ENCODE data around the gene ZMAT5.
"Not testable (repeated sequence)": the region's sequence is repeated elsewhere in the genome, so short reads cannot be mapped to it uniquely, and the experiment has no call there.

ZMAT5 gene

DNA sequence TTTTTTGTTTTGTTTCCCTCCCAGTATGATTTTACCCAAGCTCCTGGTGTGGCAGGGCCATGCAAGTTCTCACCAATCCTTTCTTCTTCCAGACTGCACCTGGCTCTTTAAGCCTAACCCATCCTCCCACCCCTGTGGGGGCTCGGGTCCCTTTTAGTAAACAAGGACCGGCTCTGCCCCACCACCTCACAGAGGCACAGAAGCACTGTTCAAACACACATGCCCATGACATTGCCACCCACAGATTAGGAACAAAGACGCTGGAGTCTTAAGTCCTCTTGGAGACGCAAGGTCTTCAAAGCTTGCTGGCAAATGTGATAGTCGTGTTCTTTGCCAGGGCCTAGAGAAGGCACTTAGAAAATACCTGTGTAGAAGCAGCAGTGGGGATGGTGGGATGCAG, 19.2 kb upstream of the ZMAT5 start:
- DNase-seq (ENCODE audit: low read depth), result no peak

DNA sequence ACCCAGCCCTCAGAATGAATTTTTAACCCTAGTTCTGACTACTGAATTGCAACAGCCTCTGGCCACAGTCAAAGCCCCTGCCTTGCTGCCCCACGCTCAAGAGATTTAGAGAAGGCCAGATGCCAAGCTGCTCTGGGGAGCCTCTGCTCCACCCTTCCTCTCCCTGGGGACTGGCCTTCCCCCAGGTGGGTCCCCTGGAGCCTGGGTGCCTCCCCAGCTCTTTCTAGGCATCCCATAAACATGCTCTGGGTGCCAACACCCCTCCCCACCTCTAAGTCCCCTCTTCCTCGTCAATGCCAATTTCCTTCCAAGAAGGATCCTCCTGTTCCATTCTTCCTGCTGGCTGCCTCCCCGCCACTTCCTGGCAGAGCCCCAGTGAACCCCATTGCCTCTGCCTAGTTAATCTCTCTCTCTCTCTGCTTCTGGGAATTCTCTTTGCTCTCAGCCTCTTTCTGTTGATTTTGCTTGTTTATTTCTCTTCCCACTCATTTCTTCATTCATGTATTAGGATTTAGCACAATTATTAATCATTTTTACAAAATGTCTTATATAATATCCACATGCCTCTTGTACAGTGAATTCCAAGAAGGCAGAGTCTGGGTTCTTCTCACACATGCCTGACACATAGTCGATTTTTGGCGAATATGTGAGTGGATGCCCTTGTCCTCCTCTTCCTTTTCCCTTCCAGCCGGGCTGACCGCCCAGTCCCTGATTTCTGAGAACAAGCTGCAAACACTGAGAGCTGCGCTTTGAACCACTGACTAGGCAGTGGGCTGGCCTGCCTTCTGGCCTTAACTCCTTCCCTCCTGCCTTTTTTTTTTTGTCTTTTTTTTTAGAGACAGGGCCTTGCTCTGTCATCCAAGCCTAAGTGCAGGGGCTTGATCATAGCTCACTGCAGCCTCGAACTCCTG, 17.9 kb upstream of the ZMAT5 start:
- DNase-seq (ENCODE audit: low read depth), result peak; percentile 41

DNA sequence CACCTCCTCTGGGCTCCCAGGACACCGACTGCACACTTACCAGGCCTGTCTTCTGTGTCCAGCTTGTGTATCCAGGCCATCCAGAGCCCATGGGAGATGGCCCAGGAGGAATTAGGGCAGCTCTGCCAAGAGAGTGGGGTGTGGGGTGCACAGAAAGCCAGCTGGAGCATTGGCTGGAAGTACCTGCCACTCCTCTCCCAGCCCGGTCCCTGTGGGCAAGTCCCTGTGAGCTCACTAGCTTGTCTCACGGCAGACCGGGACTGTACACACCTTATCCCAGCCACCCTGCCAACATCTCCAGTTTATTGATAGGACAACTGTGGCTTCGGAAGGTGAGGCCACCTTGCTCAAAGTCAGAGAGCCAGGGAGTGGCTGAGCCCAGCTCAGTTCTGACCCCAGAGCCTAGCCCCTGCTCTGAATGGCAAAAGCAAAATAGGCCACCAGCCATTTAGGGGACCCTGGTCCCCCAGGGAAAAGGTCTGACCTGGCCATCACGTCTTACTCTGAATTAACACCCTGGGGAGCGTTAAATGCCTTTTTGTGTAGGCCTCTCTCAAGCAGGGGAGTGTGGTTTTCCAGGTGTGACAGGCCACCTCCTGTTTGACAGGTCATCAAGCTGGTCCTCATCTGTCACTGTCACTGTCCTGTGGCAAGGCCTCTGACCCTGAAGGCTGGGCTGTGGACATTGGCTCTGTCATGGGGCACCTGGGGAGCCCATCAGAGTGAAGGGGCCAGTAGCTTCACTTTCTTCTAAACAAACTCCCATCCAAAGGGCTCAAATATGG, 15.4 kb upstream of the ZMAT5 start:
- DNase-seq (ENCODE audit: low read depth), result no peak

DNA sequence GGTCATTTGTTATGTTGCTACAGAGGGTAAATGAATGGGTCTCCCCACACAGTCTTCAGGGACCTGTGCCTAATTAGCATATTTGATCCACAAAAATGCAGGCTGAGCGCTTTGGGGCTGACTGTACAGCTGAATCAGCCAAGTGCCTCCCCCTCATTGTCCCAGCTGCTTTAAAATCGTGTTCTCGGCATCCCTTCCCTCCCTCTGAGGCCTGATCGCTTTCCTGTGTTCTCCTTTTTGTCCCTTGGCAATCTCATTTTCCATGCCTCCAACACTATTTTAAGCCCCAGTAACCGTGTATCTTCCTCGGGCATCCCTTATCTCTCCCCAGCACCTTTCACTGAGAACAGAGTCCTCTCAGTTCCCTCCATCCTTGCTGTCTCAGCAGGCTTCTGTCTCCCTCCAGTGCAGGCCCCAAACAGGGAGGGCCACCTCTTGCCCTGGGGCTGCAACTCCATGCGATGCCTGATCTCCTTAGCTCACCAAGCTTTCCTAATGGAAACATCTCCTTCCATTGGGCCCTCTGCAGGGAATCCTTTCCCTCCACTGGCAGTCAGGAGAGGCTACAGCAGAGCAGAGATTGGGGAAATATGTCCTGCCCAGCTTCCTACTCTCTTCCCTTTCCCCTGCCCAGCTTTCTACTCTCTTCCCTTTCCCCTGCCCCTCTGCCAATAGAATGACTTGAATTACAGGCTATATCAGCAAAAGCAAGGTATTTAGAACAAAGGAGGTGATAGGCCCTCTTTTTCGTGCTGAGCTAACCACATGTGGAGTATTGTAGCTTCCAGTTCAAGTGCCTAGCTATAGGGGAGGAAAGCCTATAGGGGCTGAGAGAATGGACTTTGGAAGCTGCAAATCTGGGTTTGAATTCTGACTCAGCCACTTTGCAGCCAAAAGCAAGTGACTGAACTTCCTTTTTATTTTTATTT, 14.2 kb upstream of the ZMAT5 start:
- DNase-seq (ENCODE audit: low read depth), result peak; percentile 76

DNA sequence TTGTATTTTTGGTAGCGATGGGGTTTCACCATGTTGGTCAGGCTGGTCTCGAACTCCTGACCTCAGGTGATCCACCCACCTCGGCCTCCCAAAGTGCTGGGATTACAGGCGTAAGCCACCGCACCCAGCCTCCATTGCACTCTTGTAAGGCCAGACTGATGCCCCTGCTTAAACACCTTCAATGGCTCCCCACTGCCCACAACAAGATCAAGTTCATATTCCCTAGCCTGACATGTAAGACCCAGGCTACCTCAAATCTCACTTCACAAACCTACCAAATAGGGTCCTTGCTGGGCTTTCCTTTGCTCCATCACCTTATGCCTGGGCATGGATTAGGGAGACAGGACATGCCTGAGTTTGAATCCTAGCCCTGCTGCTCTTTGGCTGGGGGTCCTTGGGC, 13.4 kb upstream of the ZMAT5 start:
- DNase-seq (ENCODE audit: low read depth), result no peak

DNA sequence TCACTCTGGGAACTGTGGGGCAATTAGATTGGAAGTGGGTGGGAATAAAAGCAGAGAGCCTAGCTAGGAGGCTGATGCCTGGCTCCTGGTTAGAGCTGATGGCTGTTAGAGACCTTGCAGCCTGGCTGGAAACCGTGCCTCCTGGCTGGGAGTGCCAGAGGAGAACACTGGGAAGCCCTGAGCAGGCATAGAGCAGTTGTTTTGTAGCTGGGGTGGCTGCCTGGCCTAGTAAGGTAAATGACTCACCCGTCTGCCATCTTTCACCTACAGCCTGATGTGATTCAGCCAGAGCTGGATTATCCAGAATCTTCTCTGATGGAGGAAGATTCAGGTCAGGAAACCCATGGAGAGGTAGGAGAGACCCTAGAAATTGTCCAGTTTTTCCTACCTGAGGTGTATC, 6.4 kb upstream of the ZMAT5 start:
- DNase-seq (ENCODE audit: low read depth), result no peak

DNA sequence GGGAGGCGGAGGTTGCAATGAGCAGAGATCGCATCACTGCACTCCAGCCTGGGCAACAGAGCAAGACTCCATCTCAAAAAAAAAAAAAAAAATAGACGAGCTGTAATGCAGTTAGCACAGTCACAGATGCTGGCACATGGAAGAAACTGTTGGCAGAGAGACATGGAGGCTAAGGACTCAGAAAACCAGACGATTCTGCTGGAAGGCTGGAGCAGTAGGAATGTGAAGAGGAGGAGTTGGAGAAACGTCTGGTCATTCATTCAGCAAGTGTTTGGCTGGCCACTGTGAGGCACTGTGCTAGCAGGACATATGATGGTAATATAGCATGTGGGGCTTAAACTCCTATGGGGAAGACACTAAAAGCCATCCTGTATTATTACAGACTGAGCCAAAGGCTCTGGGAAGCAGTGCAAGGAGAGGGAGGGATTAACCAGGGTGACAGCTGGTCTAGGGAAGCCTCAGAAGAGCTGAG, 5.4 kb upstream of the ZMAT5 start:
- peak; percentile 70 for DNase-seq (ENCODE audit: low read depth)

DNA sequence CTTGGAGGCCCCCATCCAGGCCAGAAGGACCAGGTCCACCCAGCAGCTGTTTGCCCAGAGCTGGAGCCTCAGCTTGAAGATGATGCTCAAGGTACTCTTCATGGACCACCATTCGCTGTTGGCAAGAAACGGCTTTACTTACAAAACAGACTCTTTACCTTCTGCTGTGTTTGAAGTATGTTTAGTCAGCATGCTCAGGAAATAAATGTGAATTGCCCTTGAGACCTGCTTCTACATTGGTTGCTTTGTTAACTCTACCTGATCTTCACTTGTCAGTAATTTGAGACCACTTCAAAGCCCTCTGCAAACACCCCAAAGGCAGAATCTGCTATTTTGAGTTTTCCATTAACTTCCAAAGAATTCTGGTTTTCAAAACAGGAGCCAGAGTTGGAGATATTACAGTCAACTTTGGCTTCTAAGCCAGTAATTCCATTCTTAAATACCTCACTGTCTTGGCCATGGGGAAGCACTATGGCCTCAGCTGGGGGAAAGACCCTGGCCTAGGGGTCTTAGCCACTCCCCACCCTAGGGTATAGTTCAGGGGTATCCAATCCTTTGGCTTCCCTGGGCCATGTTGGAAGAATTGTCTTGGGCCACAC, 3.0 kb upstream of the ZMAT5 start:
- no peak for DNase-seq (ENCODE audit: low read depth)

DNA sequence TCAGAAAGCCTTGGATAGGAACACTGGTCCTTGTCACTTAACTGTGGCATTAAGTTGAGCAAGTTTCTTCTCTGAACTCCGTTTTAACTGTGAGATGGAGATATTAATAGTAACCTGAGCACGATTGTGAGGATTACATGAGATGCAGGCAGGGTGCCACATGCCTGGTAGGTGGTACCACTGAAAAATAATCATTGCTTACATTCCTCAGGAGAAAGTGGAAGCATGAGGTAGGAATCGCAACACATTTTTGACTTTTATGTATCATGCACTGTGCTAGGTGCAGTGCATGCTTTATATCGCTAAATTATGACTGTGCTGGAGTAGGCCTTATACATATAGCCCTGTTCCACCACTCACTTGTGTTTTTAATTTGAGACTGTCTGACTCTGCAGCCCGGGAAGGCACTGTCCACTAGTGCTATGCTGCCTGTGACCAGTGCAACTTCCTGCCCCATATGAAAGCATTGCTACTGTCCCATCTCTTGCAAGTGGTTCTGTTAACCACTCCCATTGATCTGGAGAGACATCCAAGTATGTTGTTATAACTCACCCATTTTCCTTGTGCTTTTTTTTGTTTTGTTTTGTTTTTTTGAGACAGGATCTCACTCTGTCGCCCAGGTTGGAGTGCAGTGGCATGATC, 1.4 kb upstream of the ZMAT5 start:
- DNase-seq (ENCODE audit: low read depth), result no peak

DNA sequence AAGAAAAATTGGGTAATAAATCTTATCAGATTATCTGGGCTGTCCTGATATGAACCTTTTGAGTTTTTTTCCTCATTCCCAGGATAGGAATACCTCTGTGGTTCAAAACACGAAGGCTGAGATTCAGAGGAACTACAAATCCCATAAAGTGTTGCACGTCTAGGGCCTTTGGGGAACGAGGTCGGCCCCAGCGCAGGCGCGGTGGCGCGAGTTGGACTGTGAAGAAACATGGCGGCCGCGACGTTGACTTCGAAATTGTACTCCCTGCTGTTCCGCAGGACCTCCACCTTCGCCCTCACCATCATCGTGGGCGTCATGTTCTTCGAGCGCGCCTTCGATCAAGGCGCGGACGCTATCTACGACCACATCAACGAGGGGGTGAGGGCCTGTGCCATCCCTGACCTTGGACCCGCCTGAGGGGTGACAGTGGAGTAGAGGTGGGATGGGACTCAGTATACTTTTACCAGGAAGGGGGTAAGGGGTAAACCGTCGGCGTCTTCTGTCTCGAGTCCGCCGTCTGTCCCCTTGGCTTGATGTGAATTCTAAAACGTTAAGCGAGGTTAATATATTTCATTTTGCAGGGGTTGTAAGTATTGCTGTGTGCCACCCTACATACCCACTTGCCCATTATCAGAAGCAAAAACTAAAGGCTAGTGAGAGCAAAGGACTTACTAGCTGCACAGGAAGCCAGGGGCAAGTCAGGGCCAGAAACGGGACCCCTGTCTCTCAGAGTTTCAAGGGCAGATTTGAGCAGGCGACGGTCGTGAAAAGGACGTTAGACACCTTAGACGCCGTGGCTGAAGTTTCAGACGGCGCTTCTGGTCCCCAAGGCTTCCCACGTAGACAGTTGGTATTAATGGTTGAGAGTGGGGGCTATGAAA, 604 bp upstream of the ZMAT5 start, which contains the start of gene UQCR10:
Gene UQCR10 (plus strand): TSS at position 199 of the 881 bp plus-strand sequence. CDS start 30 bp downstream, at position 229.
- peak; percentile 79 for DNase-seq (ENCODE audit: low read depth)

DNA sequence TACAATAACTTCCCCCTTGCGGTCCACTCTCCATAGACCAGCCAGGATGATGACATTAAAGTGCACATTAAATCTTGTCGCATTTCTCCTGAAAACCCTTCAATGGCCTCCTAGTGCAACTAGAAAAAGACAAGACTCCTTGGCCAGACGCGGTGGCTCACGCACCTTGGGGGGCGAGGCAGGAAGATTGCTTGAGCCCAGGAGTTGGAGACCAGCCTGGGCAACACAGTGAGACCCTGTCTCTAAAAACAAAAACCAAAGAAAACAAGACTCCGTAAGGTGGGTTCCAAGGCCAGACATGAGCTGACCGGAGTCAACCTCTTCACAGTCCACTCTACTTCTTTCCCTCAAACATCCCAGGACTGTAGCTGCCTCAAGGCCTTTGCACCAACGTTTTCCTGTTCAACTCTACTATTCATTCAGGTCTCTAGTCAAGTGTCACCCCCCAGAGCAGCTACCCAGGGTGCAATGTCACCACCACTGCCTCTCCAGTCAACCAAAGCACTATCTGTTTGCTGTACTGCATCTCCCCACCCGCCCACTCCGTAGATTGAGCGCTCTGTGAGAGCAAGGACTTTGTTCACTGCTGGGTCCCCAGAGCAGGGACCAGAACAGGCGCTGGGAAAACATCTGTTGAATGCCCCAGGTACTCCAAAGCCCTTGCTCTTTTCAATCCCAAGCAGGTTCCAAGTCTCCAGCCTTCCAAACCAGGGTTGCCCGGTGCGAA, 739 bp downstream of the ZMAT5 start:
- DNase-seq (ENCODE audit: low read depth), result no peak

DNA sequence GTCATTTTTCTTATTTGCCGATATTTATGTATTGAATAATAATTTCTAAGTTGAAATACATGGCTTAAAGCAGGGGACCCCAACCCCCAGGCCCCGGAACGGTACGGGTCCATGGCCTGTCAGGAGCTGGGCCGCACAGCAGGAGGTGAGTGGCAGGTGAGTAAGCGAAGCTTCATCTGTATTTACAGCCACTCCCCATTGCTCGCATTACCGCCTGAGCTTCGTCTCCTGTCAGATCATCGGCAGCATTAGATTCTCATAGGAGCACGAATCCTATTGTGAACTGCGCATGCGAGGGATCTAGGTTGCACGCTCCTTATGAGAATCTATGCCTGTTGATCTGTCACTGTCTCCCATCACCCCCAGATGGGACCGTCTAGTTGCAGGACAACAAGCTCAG, 4.5 kb downstream of the ZMAT5 start:
- DNase-seq (ENCODE audit: low read depth), result no peak

DNA sequence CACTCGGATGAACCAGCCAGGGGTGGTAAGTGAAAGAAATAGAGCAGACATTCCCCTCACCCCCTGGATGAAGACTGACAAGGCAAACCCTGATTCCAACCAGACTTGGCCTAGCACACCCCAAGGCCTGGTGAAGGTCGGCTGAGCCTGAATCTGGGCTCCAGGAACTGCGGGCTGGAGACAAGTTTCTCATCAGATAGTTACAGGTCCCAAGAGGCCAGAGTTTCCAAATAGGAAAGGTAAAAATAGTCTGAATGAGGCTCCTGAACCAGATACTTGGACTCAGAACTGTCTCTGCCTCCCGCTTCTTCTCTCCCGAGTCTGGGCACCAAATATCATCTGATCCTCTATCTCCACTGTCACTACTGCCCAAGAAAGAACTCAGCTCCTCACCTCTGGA, 7.8 kb downstream of the ZMAT5 start:
- no peak for DNase-seq (ENCODE audit: low read depth)

DNA sequence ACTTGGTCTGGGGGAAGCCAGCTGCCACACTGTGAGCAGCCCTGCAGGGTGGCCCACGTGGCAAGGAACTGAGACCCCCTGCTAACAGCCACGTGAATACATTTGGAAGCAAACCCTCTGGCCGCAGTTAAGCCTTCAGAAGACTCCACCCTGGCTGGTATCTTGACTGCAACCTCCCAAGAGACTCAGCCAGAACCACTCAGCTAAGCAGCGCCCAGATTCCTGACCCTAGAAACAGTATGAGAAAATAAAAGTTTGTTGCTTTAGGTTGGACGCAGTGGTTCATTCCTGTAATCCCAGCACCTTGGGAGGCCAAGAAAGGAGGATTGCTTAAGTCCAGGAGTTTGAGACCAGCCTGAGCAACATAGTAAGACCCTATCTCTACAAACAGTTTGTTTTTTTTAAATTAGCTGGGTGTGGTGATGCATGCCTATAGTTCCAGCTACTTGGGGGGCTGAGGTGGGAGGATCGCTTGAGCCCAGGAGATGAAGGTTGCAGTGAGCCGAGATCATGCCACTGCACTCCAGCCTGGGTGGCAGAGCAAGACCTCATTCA, 8.7 kb downstream of the ZMAT5 start:
- no peak for DNase-seq (ENCODE audit: low read depth)

DNA sequence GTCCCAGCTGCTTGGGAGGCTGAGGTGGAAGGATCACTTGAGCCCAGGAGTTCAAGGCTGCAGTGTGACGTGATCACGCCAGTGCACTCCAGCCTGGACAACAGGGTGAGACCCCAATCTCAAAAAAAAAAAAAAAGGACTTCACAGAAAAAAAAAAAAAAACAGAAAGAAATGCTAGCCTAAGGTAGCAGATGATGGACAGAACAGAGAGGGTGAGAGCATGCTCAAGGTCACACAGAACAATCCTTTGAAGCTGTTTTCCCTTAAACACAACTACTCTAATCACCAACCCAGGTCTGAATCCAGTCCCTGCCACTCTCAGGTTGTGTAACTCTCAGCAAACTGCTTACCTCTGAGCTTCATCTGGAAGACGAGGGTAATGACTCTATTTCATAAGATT, 9.7 kb downstream of the ZMAT5 start:
- DNase-seq (ENCODE audit: low read depth), result no peak

DNA sequence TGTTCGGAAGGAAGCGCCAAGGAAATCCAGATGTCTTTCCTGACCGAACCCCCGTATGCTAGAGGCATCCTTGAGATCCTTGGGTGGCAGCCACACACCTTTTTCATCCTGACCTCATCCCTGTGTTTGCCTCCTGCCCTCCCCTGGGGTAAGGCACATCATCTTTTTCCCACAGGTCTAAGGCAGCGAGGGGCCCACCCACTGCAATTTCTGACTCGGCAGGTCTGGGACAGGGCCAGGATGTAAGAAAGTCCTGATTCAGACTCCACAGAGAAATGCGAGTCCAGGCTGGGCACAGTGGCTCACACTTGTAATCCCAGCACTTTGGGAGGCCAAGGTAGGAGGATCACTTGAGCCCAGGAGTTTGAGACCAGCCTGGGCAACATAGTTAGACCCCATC, 10.5 kb downstream of the ZMAT5 start:
- DNase-seq (ENCODE audit: low read depth), result no peak

DNA sequence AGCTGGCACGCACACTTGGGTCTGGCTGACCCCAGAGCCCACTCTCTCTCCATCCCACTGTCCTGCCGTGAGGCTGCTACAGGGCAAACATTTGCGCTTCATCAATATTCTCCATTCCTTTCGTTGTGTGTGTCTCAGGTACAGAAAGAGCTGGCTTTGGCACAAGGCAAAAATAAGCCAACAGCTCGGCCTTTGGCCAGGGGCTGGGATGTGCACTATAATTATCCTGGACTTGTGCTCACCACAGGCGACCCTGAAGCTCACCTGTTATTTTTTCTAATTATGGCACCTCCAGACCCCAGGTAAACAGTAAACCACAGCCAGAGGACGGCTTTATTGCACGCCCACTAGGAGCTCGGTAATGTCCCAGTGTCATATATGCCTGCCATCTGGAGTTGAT, 10.9 kb downstream of the ZMAT5 start:
- no peak for DNase-seq (ENCODE audit: low read depth)

DNA sequence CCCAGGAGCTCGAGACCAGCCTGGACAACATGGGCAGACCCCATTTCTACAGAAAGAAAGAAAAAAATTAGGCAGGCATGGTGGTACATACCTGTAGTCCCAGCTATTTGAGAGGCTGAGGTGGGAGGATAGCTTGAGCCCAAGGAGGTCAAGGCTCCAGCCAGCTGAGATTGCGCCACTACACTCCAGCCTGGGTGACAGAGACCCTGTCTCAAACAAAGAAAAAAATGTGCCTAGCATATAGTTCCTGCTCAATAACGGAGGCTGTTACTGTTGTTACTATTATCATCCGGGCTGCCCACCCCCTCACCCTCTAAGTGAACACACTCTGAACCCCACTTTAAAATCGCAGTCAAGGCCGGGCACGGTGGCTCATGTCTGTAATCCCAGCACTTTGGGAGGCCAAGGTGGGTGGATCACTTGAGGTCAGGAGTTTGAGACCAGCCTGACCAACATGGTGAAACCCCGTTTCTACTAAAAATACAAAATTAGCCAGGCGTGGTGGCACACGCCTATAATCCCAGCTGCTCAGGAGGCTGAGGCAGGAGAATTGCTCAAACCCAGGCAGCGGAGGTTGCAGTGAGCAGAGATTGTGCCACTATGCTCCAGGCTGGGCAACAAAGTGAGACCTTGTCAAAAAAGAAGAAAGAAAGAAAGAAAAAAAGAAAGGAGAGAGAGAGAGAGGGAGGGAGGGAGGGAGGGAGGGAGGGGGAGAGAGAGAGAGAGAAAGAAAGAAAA, 12.0 kb downstream of the ZMAT5 start:
- not testable (repeated sequence) for DNase-seq (ENCODE audit: low read depth)
